ENCODE measurements around the gene TMEM203.

TMEM203 gene

GRCh38 chr9:137163365-137163715 is 42.1 kb downstream of the TMEM203 start:
- DNase-seq: no peak

DNA sequence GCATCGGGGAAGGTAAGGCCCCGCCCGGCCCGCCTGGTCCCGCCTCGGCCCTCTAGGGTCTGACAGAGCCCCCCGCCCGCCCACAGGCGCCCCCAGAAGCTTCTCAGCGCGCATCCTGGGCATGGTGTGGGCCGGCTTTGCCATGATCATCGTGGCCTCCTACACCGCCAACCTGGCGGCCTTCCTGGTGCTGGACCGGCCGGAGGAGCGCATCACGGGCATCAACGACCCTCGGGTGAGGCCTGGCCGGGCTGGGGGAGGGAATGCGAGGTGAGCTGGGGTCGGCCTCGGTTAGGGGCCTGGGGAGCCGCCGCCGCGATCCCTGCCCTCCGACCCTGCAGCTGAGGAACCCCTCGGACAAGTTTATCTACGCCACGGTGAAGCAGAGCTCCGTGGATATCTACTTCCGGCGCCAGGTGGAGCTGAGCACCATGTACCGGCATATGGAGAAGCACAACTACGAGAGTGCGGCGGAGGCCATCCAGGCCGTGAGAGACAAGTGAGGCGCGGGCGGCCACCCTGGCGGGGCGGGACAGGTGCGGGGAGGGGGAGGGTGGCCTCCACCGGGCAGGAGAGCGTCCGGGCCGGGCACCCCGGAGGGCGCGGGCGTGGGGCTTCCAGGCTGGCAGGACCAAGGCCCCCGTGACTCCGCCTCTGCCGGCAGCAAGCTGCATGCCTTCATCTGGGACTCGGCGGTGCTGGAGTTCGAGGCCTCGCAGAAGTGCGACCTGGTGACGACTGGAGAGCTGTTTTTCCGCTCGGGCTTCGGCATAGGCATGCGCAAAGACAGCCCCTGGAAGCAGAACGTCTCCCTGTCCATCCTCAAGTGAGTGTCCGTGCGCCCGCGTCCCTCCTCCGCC is 42.7 kb downstream of the TMEM203 start:
- peak in 1 of 2 experiments; percentile 14 for DNase-seq

DNA sequence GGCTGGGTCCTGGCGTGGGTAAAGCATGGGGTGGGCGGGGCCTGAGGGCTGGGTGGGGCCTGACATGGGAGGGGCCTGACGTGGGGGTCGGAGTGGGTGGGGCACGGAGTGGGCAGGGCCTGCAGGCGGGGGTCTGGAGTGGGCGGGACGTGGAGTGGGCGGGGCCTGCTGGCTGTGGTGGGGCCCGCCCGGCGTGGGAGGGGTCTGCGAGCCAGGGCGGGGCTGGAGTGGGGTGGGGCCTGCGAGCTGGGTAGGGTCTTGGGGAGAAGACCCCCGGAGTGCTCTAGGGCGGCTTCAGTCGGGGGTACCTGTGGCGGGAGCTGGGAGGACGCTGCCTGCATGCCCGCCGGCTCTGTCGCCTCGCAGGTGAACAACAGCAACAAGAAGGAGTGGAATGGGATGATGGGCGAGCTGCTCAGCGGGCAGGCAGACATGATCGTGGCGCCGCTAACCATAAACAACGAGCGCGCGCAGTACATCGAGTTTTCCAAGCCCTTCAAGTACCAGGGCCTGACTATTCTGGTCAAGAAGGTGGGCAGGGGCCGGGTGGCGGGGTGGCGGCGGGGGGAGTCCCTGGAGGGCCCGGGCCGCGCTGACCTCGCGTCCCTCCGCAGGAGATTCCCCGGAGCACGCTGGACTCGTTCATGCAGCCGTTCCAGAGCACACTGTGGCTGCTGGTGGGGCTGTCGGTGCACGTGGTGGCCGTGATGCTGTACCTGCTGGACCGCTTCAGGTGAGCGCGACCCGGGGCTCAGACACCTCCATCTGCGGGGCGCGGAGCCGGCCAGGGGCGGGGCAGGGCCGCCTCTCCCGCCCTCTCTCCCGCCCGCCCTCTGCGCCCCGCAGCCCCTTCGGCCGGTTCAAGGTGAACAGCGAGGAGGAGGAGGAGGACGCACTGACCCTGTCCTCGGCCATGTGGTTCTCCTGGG is 43.6 kb downstream of the TMEM203 start:
- DNase-seq: no peak

- no peak for DNase-seq
Measured at GRCh38 chr9:137160716-137161557, 44.5 kb downstream of the TMEM203 start.

DNA sequence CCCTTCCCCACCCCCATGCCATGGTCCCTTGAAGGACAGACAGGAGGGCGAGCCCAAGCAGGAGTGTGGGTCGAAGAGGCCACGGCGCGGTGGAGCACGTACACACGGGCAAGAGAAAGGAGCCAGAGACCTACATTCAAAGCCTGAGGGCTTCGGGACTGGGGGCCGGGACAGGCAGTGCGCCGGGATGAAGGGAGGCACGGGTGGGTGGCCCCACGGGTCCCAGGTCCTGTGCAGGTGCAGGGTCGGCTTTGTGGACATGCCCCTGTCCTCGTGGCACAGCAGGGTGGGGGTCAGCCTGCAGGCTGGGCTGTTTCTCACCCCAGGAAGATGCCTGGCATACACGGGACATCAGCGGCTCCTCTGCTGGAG is 45.4 kb downstream of the TMEM203 start:
- DNase-seq: no peak

DNA sequence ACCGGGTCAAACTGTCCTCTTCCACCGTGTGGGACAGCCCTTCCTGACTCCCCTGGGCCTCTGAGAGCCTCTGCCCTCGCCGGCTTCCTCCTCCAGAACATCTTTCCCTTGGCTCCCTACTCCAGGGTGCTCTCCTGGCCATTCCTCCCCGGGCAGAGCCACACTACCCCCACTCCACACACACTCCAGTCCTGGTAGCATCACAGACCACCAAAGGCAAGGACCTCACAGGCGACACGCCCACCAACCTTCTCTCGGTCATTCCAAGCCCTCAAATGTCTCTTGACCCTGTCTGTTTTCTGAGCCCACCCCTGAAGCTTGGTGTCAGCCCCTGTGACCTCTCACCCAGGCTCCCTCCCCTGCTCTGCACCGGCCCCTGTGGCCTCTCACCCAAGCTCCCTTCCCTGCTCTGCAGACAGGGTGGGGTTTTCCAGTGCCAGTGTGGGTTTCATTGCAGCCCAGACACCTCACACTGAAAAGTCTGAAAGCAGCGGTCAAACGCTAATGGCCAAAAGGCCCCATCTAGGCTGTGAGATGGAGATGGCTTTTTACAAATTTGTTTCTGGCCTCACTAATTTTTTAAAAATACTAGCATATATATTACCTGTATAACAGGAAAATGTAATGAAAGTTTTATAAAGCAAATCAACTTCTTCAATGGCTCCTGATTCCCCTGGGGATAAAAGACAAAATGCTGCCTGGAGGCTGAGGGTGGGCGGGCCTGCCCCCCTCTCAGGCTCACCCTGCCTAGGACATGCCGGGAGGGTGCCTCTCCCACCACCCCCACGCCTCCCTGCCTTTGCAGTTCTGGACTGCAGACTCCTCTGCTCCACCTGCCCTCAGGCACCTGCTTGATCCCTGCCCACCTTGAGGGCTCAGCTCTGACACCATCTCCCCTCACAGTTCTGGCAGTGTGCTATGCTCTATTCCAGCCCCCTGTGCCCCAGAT is 46.1 kb downstream of the TMEM203 start:
- DNase-seq: no peak

- no peak for DNase-seq
Measured at GRCh38 chr9:137158625-137159024, 46.8 kb downstream of the TMEM203 start.

GRCh38 chr9:137157618-137158415 is 47.6 kb downstream of the TMEM203 start:
- no peak for DNase-seq

GRCh38 chr9:137156567-137157375 is 48.7 kb downstream of the TMEM203 start:
- peak; percentile 56 to 67 for DNase-seq

Measured in activated CD4-positive, alpha-beta T cell treated with anti-CD3 and anti-CD28 coated beads, Interleukin-2, amount 50 U/mL, for 4 hours (primary cell).